Measurements from ENCODE around the gene MAD2L2.

The MAD2L2 gene

DNA sequence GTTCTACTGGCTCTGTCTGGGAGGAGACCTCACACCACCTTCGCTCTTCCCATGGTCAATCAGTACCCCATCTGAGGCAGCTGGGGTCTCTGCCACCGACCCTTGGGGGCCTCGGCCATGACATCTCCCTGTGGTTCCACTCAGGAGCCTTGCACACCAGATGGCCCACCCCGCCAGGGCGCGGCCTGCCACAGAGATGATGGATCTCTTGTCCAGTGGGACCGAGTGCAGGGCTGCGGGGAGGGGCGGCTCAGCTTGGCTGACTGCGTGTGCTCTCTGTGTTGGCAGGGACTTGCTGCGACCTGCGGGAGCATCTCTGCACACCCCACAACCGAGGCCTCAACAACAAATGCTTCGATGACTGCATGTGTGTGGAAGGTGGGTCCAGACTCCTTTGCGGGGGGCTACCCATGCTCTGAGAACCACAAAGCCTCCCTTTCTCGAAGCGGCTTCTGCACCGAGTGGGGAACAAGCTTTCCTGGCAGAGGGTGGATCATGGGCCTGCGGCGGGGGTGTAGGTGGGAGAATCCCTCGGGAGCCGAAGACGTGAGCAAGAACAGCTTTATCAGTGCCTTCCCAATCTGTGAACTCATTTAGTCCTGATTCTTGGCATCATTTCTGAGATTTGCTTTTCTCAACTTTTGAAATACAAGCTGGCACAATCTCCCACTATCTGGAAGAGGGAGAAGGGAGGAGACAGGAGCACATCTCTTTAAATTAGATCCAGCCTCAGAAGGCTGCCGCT lies 34.1 kb upstream of the MAD2L2 start:
- TF ChIP-seq, protein P1, sequence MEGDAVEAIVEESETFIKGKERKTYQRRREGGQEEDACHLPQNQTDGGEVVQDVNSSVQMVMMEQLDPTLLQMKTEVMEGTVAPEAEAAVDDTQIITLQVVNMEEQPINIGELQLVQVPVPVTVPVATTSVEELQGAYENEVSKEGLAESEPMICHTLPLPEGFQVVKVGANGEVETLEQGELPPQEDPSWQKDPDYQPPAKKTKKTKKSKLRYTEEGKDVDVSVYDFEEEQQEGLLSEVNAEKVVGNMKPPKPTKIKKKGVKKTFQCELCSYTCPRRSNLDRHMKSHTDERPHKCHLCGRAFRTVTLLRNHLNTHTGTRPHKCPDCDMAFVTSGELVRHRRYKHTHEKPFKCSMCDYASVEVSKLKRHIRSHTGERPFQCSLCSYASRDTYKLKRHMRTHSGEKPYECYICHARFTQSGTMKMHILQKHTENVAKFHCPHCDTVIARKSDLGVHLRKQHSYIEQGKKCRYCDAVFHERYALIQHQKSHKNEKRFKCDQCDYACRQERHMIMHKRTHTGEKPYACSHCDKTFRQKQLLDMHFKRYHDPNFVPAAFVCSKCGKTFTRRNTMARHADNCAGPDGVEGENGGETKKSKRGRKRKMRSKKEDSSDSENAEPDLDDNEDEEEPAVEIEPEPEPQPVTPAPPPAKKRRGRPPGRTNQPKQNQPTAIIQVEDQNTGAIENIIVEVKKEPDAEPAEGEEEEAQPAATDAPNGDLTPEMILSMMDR (conservative IDR thresholded peaks at IDR 0.05; ENCODE audit: low read depth): no peak
- DNase-seq (ENCODE audit: low spot score): no peak
- H3K27ac ChIP-seq: no peak overlapping the region
- ChIA-PET POLR2A (ENCODE audit: low non-redundant PET) (no interaction called here), CTCF (interaction anchor here (1.2 kb wide), 1 partner anchor 10 kb away, joined by 6 read pairs; no protein-coding TSS in a partner anchor)

DNA sequence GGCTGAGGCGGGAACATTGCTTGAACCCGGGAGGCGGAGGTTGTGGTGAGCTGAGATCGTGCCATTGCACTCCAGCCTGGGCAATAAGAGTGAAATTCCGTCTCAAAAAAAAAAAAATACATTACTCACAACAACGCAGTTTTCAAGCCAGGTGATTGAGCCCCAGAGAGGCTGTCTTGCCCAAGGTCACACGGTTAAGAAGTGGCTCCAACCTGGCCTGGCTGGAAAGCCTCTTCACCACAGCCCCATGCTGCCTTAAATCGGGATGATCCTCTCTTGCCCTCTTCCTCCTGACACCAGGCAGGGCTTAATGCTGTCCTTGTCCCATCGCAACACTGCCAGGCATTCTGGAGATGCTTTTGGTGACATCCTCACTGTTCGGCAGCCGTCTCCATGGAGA lies 32.1 kb upstream of the MAD2L2 start:
- H3K27ac ChIP-seq: no peak overlapping the region
- POLR2A ChIA-PET (ENCODE audit: low non-redundant PET): no interaction called here
- CTCF ChIA-PET: no interaction called here
- DNase-seq (ENCODE audit: low spot score): no peak
- TF ChIP-seq, protein P1 (conservative IDR thresholded peaks at IDR 0.05; ENCODE audit: low read depth): no peak

DNA sequence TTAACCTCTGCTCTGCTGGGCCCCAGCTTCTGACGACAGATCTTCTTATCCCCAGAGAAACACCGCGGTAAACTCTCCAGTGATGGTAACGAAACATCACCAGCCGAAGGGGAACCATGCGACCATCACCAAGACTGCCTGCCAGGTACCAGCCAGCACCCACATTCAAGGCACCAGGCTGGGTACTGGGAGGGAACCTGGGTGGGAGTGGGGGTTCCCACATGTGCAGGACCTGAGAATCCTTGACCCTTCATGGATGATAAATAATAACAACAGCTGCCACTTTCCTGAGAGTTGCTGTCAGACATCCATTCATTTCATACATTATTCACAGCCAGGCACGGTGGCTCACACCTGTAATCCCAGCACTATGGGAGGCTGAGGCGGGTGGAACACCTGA lies 31.3 kb upstream of the MAD2L2 start:
- CTCF ChIA-PET: no interaction called here
- POLR2A ChIA-PET (ENCODE audit: low non-redundant PET): no interaction called here
- no peak for DNase-seq (ENCODE audit: low spot score)
- no peak overlapping the region for H3K27ac ChIP-seq
- TF ChIP-seq, protein P1 (conservative IDR thresholded peaks at IDR 0.05; ENCODE audit: low read depth): no peak

DNA sequence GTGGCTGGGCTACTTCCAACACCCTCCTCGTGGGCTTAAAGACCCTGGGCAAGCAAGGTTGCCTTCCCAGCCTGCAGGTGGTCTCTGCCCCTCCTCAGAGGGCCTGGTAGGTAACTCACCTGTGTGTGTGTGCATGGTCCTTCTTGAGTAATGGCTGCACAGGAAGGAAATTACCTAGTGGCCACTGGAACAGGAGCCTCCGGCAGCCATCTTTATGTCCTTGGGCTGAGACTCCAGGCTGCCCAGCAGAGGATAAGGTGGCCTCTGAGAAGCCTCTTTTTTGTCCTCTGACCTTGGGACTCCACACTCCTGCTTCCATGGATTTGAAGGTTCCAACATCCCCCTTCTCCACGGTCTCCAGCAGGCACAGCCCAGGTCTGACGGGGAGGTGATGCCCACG lies 30.5 kb upstream of the MAD2L2 start:
- ChIA-PET CTCF (interaction anchor here (0.6 to 1.2 kb wide), 3 partner anchors 21 to 786 kb away, joined by 3 to 7 read pairs (median 3); no protein-coding TSS in a partner anchor), POLR2A (ENCODE audit: low non-redundant PET) (no interaction called here)
- H3K27ac ChIP-seq: no peak overlapping the region
- TF ChIP-seq, protein P1 (conservative IDR thresholded peaks at IDR 0.05; ENCODE audit: low read depth): no peak; the same call in 1 of the 2 replicates
- DNase-seq (ENCODE audit: low spot score): no peak

DNA sequence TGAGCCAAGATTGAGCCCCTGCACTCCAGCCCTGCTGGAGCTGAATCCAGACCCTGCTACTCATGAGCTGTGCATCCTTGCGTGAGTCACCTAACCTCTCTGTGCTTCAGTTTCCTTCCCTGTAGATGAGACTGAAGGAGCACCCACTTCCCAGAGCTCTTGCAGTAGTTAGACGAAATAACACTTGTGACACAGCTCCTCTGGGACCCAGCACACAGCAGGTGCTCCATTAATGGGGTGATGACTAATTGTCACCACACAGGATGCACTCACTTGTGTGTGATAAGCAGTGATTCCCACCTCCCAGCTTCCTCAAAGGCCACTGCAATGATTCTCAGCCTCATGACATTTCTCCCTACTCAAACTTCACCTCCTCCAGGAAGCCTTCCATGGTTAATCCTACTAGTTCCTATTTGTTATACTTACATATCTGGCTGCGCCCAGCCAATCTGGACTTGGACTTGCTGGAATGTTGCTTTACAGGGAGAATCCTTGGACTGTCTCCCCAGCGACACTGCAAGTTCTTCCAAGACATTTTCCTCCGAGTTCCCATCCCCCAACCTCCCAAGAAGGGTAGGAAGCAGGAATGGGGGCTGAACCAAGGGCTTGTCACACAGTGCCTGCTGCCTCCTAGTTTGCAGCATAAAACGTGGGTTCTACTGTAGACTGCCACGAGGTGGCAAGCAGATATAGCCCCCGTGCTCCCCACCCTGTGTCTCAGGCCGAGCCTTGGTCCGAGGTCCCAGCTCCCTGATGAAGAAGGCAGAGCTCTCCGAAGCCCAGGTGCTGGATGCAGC lies 27.8 kb upstream of the MAD2L2 start:
- DNase-seq (ENCODE audit: low spot score): no peak
- no peak overlapping the region for H3K27ac ChIP-seq
- ChIA-PET POLR2A (ENCODE audit: low non-redundant PET) (no interaction called here), CTCF (interaction anchor here (0.6 kb wide), 1 partner anchor 1025 kb away, joined by 3 read pairs; no protein-coding TSS in a partner anchor)
- TF ChIP-seq, protein P1 (conservative IDR thresholded peaks at IDR 0.05; ENCODE audit: low read depth): no peak

DNA sequence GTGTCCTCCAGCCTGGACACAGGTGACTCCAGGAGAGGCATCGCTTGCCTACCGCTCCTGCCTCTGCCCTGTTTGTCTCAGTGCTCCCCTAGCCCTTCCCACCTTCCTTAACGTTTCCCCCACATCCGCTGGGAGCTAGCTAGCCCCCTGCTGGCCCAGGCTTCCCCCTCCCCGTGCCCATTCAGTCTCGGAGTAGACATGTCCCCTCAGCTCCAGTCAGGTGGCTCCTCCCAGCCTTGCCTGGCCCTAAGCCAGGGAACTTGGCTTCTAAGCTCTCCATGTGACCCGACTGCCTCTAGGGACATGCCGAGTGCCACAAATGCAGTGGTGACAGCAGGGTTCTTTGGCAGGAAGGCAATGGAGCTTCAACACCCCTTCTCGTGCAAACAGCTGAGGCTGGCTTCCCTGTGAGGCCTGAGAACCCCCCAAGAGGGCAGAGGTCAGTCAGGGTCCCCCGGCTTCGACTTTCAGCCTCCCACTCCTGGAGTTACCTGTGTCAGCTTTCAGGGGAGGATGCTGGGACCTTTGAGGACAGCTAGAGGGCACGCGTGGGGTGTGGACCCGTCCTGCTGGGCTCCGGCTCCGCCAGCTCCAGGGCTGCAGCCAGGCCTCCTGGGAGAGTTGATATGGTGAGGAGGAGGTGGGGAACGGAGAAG lies 26.8 kb upstream of the MAD2L2 start:
- ChIA-PET POLR2A (ENCODE audit: low non-redundant PET) (no interaction called here), CTCF (interaction anchor here (0.6 to 1.0 kb wide), 5 partner anchors 12 to 698 kb away, joined by 3 to 4 read pairs (median 3); no protein-coding TSS in a partner anchor)
- DNase-seq (ENCODE audit: low spot score): no peak
- TF ChIP-seq, protein P1 (conservative IDR thresholded peaks at IDR 0.05; ENCODE audit: low read depth): no peak
- no peak overlapping the region for H3K27ac ChIP-seq

Data from RWPE1 (cell line).